H54 (cell line): ENCODE data around the gene GZF1.

Source experiments
- DNase-seq: peaks from one replicate; pipeline ENCODE4 v3.0.0; 2011; ENCODE audit warnings: low spot score, mixed read lengths; ENCODE audit not compliant: insufficient read length
- FAIRE-seq: peaks from 3 replicates; lab custom pipeline; 2011; peaks lifted over from hg19 to GRCh38; lab: Jason Lieb, UNC
- POLR2A ChIP-seq: IDR thresholded peaks from 2 replicates; pipeline ENCODE4 v1.6.1; 2011; ENCODE audit warnings: low read depth, mild to moderate bottlenecking, low read length

GZF1 gene

GRCh38 chr20:23368316-23369071 is 6.5 kb downstream of the GZF1 start:
- no peak for TF ChIP-seq POLR2A
- FAIRE-seq (no peak), DNase-seq (no peak)

GRCh38 chr20:23369072-23369823 is 7.3 kb downstream of the GZF1 start:
- FAIRE-seq, result no peak
- no peak for DNase-seq
- no peak for TF ChIP-seq POLR2A

GRCh38 chr20:23370274-23370673 is 8.3 kb downstream of the GZF1 start:
- FAIRE-seq, result no peak
- DNase-seq, result no peak
- TF ChIP-seq POLR2A, result no peak

GRCh38 chr20:23370873-23371272 is 8.9 kb downstream of the GZF1 start:
- DNase-seq (no peak), FAIRE-seq (no peak)
- TF ChIP-seq POLR2A, result no peak

- TF ChIP-seq POLR2A, result no peak
- DNase-seq, result no peak
- FAIRE-seq, result no peak
Observed at GRCh38 chr20:23371496-23371895, 9.5 kb downstream of the GZF1 start.

GRCh38 chr20:23374441-23374840 is 12.5 kb downstream of the GZF1 start:
- FAIRE-seq, result no peak

GRCh38 chr20:23375827-23376226 is 13.8 kb downstream of the GZF1 start:
- FAIRE-seq (no peak), DNase-seq (no peak)
- TF ChIP-seq POLR2A, result no peak

More at GRCh38 chr20:23374441-23374840, 12.5 kb downstream of the GZF1 start:
- TF ChIP-seq POLR2A, result no peak
- no peak for DNase-seq

- TF ChIP-seq POLR2A, result no peak
- DNase-seq (no peak), FAIRE-seq (no peak)
Observed at GRCh38 chr20:23379772-23380171, 17.8 kb downstream of the GZF1 start.

GRCh38 chr20:23381876-23382275 is 19.9 kb downstream of the GZF1 start:
- no peak for FAIRE-seq
- TF ChIP-seq POLR2A, result no peak
- no peak for DNase-seq

- DNase-seq (no peak), FAIRE-seq (no peak)
- no peak for TF ChIP-seq POLR2A
Observed at GRCh38 chr20:23386304-23387117, 24.5 kb downstream of the GZF1 start.

GRCh38 chr20:23387118-23387443 is 25.1 kb downstream of the GZF1 start:
- FAIRE-seq (no peak), DNase-seq (no peak)
- no peak for TF ChIP-seq POLR2A

GRCh38 chr20:23390091-23390774 is 28.3 kb downstream of the GZF1 start:
- TF ChIP-seq POLR2A, result no peak
- no peak for FAIRE-seq
- no peak for DNase-seq

- no peak for FAIRE-seq
- no peak for TF ChIP-seq POLR2A
- no peak for DNase-seq
Observed at GRCh38 chr20:23391707-23392310, 29.8 kb downstream of the GZF1 start.
